ENCODE results near the gene WIF1.

The WIF1 gene

DNA sequence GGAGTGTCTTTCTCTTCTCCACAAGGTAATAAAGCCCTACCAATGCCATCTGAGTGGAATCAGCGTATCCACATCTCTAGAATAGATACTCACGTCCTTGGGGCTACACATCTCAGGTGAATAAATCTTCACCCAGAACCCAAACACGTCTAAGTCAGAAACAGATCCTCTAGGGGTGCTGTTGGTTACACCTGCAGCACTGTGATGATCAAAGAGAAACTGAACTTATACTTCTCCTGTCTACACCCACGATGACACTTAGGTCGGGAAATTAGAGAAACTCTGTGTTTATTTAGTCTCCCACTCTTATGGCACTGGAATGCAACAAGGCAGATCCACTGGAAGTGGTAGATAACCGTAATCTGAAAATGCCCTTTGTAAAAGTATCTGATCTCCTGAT lies 46.2 kb downstream of the WIF1 start:
- Histone ChIP-seq H3K4me1 (no peaks in the 10 kb centered on the region), H3K36me3 (no peaks in the 10 kb centered on the region), H3K27me3 (no peaks in the 10 kb centered on the region), H3K4me2 (no peak overlapping the region), H3K9ac (no peak overlapping the region), H3K4me3 (no peak overlapping the region), H4K20me1 (no peaks in the 10 kb centered on the region), H3K27ac (no peak overlapping the region), H3K9me3 (replicated peaks in 1 of 11) (no peaks in the 10 kb centered on the region)
- TF ChIP-seq Cebpa-rat (IDR thresholded peaks at IDR 0.05) = no peak

DNA sequence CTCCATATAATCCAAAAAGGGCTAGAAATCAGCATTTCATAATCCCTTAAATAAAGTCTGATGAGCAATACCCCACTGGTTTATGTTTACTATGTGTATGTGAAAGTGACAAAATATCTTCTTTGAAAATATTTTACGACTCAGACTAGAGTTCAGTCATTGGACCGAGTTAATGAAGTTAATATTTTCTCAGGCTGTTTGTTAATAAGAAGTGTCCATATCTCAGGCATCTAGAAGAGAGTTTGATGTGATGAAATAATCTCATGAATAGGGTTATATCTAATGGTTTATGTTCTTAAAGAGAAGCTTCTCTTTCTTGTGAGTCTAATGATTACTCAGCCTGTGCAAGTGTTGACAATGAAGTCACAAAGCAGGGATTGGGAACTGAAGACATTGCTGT lies 51.8 kb downstream of the WIF1 start:
- no peak overlapping the region for H3K4me3 ChIP-seq
- H3K9ac ChIP-seq = no peak overlapping the region
- TF ChIP-seq Cebpa-rat (IDR thresholded peaks at IDR 0.05) = no peak
- H3K36me3 ChIP-seq = no peaks in the 10 kb centered on the region
- H3K4me1 ChIP-seq = no peaks in the 10 kb centered on the region
- H3K9me3 ChIP-seq (replicated peaks in 1 of 11) = no peaks in the 10 kb centered on the region
- H3K27ac ChIP-seq = no peak overlapping the region
- H3K27me3 ChIP-seq = no peaks in the 10 kb centered on the region
- H4K20me1 ChIP-seq = no peaks in the 10 kb centered on the region
- H3K4me2 ChIP-seq = no peak overlapping the region

DNA sequence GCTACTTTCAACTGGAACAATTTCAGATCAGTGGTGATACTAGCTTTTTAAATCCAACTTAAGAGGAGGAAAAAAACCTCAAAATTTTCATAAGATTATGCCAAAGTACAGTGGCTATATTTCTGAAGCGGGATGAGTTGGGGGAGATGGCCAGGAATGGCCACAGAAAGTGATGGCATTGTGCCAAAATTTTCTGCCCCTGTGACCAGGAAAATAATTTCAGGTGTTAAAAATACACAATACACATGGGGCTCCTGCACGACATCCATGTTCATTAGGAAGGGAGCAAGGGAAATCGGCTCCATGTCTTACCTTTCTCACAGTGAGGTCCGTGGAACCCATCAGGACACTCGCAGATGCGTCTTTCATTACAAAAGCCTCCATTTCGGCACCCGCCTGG lies 53.7 kb downstream of the WIF1 start:
- no peaks in the 10 kb centered on the region for H4K20me1 ChIP-seq
- no peak for TF ChIP-seq Cebpa-rat (IDR thresholded peaks at IDR 0.05)
- no peak overlapping the region for H3K4me2 ChIP-seq
- no peak overlapping the region for H3K4me3 ChIP-seq
- no peaks in the 10 kb centered on the region for H3K36me3 ChIP-seq
- H3K9ac ChIP-seq = no peak overlapping the region
- H3K9me3 ChIP-seq (replicated peaks in 1 of 11) = no peaks in the 10 kb centered on the region
- no peak overlapping the region for H3K27ac ChIP-seq
- no peaks in the 10 kb centered on the region for H3K27me3 ChIP-seq
- H3K4me1 ChIP-seq = no peaks in the 10 kb centered on the region

DNA sequence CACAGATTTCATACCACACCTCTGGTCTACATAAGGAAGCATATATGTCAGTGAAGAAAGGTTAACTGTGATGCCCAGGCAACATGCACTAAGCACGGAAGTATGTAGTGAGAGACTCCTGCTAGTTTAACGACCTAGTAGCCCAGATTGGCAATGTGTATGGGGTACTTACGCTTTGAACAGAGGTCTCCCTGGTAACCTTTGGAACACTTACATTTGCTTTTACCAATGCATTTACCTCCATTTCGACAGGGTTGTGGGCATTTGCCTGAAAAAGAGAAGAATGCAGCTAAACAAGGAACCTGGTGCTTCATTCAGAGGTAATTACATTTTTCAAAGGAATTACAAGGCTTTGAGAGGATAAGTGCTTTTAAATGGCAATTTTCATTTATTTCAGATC lies 65.2 kb downstream of the WIF1 start:
- no peak overlapping the region for H3K4me3 ChIP-seq
- no peaks in the 10 kb centered on the region for H3K27me3 ChIP-seq
- no peak for TF ChIP-seq Cebpa-rat (IDR thresholded peaks at IDR 0.05)
- no peak overlapping the region for H3K27ac ChIP-seq
- H3K4me2 ChIP-seq = no peak overlapping the region
- no peaks in the 10 kb centered on the region for H4K20me1 ChIP-seq
- peaks cover 0 to 9% (median 4%) of the 10 kb centered on the region in 11 experiments; a peak in 3 of 22 replicates for H3K9me3 ChIP-seq (replicated peaks in 1 of 11)
- H3K9ac ChIP-seq = no peak overlapping the region
- no peaks in the 10 kb centered on the region for H3K36me3 ChIP-seq
- no peaks in the 10 kb centered on the region for H3K4me1 ChIP-seq

DNA sequence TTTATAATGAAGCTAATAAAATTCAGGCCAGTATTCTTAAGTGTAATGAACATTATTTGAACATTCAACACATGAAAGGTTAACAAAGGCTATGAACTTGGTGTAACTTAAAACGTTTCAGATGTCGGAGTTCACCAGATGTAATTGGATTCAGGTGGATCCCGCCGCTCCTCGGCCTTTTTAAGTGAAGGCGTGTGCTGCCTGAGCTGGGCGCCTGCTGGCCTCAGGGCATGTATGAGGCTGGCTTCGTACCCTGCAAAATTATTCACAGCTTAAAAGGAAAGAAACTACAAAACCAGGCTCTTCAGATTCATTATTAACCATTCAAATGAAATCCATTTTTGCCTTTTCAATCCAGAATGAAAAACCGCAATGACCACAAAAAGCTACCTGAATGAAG lies 69.9 kb downstream of the WIF1 start:
- Histone ChIP-seq H3K36me3 (no peaks in the 10 kb centered on the region), H3K27me3 (no peaks in the 10 kb centered on the region), H3K4me3 (no peak overlapping the region), H3K4me2 (no peak overlapping the region), H3K9me3 (replicated peaks in 1 of 11) (no peaks in the 10 kb centered on the region), H4K20me1 (no peaks in the 10 kb centered on the region), H3K4me1 (no peaks in the 10 kb centered on the region), H3K9ac (no peak overlapping the region), H3K27ac (no peak overlapping the region)
- no peak for TF ChIP-seq Cebpa-rat (IDR thresholded peaks at IDR 0.05)

DNA sequence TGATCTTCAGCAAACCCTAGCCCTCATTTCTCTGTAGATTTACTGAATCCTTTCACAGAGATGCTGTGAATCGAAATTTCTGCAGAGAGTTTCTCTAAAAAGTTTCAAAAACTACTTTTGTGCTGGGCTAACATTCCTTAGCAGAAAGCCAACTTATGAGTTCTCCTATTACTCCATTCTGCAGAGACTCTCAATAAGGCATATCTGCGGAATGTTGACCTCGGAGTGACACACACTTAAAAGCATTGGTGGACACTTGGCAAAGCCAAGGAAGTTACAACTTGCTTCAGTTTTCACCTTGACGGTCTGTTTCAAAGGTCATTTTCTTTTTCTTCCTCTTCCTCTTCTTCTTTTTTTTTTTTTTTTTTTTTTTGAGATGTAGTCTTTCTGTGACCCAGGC lies 75.8 kb downstream of the WIF1 start:
- no peak overlapping the region for H3K4me2 ChIP-seq
- no peaks in the 10 kb centered on the region for H4K20me1 ChIP-seq
- no peaks in the 10 kb centered on the region for H3K36me3 ChIP-seq
- no peaks in the 10 kb centered on the region for H3K27me3 ChIP-seq
- no peak overlapping the region for H3K27ac ChIP-seq
- H3K4me1 ChIP-seq = no peaks in the 10 kb centered on the region
- H3K9ac ChIP-seq = no peak overlapping the region
- H3K9me3 ChIP-seq (replicated peaks in 1 of 11) = no peaks in the 10 kb centered on the region; a peak in 1 of 22 replicates
- TF ChIP-seq Cebpa-rat (IDR thresholded peaks at IDR 0.05) = no peak
- H3K4me3 ChIP-seq = no peak overlapping the region

DNA sequence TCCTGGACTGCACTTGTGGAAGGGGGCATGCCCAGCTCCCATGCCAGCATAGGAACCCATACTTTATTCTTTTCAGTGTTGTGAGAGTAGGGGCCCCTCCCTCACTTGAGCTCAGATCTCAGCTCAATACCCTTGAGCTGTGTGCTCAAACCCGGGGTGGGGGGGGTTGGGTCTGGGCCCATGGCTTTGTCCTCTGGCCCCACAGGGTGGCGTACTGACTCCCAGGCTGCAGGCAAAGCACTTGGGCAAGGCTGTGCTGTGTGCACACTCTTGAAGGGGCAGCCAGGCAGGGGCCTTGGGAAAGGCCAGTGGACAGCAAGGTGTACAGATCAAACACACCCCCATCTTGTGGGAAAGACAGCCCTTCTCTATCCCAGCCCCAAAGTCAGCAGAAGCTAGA lies 81.8 kb downstream of the WIF1 start:
- Histone ChIP-seq H4K20me1 (no peaks in the 10 kb centered on the region), H3K4me3 (no peak overlapping the region), H3K4me1 (no peaks in the 10 kb centered on the region), H3K9ac (no peak overlapping the region), H3K4me2 (no peak overlapping the region), H3K27me3 (no peaks in the 10 kb centered on the region), H3K9me3 (replicated peaks in 1 of 11) (peaks cover 5 to 14% (median 9%) of the 10 kb centered on the region in 11 experiments; a peak in 14 of 22 replicates), H3K27ac (no peak overlapping the region), H3K36me3 (no peaks in the 10 kb centered on the region)
- TF ChIP-seq Cebpa-rat (IDR thresholded peaks at IDR 0.05) = no peak

DNA sequence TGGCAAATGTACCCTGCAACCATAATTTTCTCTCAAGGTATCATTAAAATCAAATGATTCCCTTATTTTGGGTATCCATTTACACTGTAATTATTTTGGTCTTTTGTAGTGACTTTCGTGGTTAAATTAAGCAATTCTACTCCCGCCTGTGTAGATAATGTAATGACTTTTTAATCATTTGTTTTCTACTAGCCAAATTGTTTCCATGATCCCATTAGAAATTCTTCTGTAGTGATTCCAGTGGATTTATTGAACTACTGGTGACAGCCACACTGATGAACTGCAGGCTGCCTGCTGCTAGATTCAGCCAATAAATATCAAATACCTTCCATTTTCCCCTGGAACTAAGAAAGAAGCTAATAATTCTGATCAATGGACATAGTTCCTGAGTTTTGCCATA lies 96.0 kb downstream of the WIF1 start:
- no peaks in the 10 kb centered on the region for H3K4me1 ChIP-seq
- TF ChIP-seq Cebpa-rat (IDR thresholded peaks at IDR 0.05) = no peak
- H4K20me1 ChIP-seq = no peaks in the 10 kb centered on the region
- H3K9ac ChIP-seq = no peak overlapping the region
- no peak overlapping the region for H3K4me3 ChIP-seq
- no peaks in the 10 kb centered on the region for H3K27me3 ChIP-seq
- H3K36me3 ChIP-seq = no peaks in the 10 kb centered on the region
- peaks cover 0 to 7% (median 3%) of the 10 kb centered on the region in 11 experiments; a peak in 2 of 22 replicates for H3K9me3 ChIP-seq (replicated peaks in 1 of 11)
- no peak overlapping the region for H3K4me2 ChIP-seq
- no peak overlapping the region for H3K27ac ChIP-seq

DNA sequence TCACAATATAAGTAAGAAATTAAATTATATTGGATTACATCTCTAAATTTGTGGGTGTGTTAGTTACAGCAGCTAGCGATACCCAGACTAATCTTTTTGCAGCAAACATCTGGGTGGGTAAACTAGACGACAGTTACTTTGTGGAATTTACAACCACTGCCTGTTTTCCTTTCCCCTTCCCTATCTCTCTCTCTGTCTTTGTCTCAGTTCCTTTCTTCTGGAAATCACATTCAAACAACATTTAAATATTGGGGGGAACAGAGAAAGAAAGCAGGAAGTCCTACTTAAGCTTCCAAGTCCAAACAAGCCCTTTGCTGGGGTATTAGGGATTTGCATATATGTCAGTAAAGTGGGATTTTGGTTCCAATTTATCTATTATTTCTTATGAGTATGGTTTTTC lies 97.6 kb downstream of the WIF1 start:
- no peaks in the 10 kb centered on the region for H3K36me3 ChIP-seq
- no peak overlapping the region for H3K27ac ChIP-seq
- TF ChIP-seq Cebpa-rat (IDR thresholded peaks at IDR 0.05) = no peak
- H3K4me1 ChIP-seq = no peaks in the 10 kb centered on the region
- no peak overlapping the region for H3K4me2 ChIP-seq
- no peak overlapping the region for H3K9ac ChIP-seq
- H3K9me3 ChIP-seq (replicated peaks in 1 of 11) = peaks cover 0 to 7% (median 3%) of the 10 kb centered on the region in 11 experiments; a peak in 2 of 22 replicates
- H3K27me3 ChIP-seq = no peaks in the 10 kb centered on the region
- H3K4me3 ChIP-seq = no peak overlapping the region
- H4K20me1 ChIP-seq = no peaks in the 10 kb centered on the region

DNA sequence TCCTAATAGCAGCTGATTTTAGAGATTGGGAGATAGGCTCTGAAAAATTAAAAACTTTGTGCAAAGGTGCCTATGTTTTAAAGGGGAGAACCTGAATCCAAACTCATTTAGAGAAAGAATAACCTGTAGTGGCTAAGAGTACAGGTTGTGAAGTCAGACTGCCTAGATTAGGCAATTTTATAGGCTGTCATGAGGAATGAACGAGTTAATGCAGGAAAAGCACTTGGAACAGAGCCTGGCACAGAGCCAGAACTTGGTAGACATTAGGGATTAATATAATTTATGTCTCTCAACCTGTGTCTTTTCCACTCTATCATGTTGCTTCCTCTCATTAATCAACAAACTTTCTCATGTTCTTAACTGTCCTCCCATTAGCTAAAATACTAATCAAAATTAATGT lies 98.1 kb downstream of the WIF1 start:
- no peaks in the 10 kb centered on the region for H3K4me1 ChIP-seq
- H3K27me3 ChIP-seq = no peaks in the 10 kb centered on the region
- no peaks in the 10 kb centered on the region for H3K36me3 ChIP-seq
- no peak overlapping the region for H3K27ac ChIP-seq
- TF ChIP-seq Cebpa-rat (IDR thresholded peaks at IDR 0.05) = no peak
- H3K4me3 ChIP-seq = no peak overlapping the region
- H3K9me3 ChIP-seq (replicated peaks in 1 of 11) = peaks cover 0 to 7% (median 3%) of the 10 kb centered on the region in 11 experiments; a peak in 2 of 22 replicates
- H4K20me1 ChIP-seq = no peaks in the 10 kb centered on the region
- no peak overlapping the region for H3K4me2 ChIP-seq
- H3K9ac ChIP-seq = no peak overlapping the region
